ENCODE data around the gene CPEB4. TPM values are rescaled to one million over a fixed set of nuclear protein-coding genes. Genes with fewer than 3 reads are reported as not detected.

The CPEB4 gene
- total and polyA plus RNA-seq, 9 of the 15 experiments (the other 6 are each of a cell fraction or from before 2014, with no cell fraction given): 7.4 to 21.3 (median 12.4) TPM

DNA sequence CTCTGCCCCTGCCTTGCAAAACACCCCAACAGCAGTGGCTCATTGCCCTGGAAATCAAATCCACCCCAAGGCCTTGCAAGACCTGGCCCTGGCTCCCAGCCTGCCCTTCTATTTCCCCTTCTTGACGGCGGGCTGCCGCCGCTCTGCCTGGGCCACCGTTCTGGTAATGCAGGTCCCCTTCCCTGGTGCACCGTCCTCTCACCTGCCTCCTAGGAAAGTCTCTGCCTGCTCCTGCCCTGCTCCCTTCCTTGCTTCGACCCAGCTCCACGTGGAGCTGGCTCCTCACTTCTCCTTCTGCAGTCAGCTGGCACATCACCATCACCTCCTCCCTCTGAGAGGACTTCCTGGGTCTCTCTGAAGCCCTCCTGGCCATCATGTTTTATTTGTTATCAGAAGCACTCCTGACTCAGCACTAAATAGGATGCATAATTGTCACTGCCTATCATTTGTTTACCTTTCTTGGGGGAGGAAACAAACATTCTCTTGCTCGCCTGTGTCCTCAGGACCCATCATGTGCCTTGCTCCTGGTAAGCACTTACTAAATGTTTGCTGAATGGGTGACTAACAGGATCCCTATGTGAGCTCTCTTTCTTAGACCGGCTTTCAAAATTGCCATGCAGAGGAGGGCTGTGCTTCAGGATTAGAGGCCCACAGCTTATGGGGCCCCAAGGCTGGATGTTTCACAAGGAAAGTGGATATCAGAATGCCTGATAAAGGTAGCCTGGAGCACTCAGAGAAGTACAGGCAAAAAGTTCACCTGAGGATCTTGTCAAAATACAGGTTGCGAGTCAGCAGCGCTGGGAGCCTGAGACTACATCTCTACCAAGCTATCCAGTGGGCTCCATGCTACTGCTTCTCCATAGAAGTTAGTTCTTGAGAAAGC is 81.3 kb downstream of the CPEB4 start:
- peaks cover 28 to 34% of the 10 kb centered on the region in 2 experiments for H3K4me1 ChIP-seq (replicated peaks in 1 of 2; ENCODE audit: control insufficient read depth in 2 of 2, insufficient read depth in 2 of 2, low read length in 2 of 2)
- H3K4me2 ChIP-seq (ENCODE audit: insufficient read depth, low read length): peak overlapping the region; percentile 28; the same call in 1 of the 2 replicates
- in situ Hi-C loops (cut with MboI): loop anchor here (5.0 kb wide), 1 partner anchor 352 kb away; the partner anchor contains the start of gene BOD1
- DNase-seq (ENCODE audit: extremely low read depth in 1 of 4, low spot score in 3 of 4) (peak; percentile 31 to 47 (median 40)), FAIRE-seq (no peak), ATAC-seq (peak; percentile 2; the same call in 1 of the 3 replicates)
- POLR2A ChIA-PET: interaction anchor here (0.7 to 2.1 kb wide), 3 partner anchors 11 to 1008 kb away, joined by 3 to 9 read pairs (median 3); no protein-coding TSS in a partner anchor
- H3K27me3 ChIP-seq (ENCODE audit: control insufficient read depth in 2 of 2, insufficient read depth in 2 of 2, low read length in 2 of 2): no peaks in the 10 kb centered on the region
- no peaks in the 10 kb centered on the region for H4K20me1 ChIP-seq (replicated peaks; ENCODE audit: control insufficient read depth, insufficient read depth, low read length)
- WGBS (ENCODE audit: insufficient coverage, low coverage, missing lambda C conversion rate): 54% methylated on average over 12 of the region's 12 CpGs
- no peaks in the 10 kb centered on the region; the same call in 1 of the 2 replicates for H3K9me3 ChIP-seq (replicated peaks; ENCODE audit: control insufficient read depth, insufficient read depth, low read depth, low read length)
- intact Hi-C loops (cut with micrococcal nuclease): loop anchor here (5.0 kb wide), 2 partner anchors 42 to 132 kb away; no protein-coding TSS in a partner anchor
- BruUV-seq (replicated peaks): no TSS peak
- CTCF ChIA-PET (ENCODE audit: low intra/inter-chr PET ratio): interaction anchor here (5.4 kb wide), 1 partner anchor 352 kb away, joined by 66 read pairs; the partner anchor contains the start of gene BOD1
- H2AFZ ChIP-seq (ENCODE audit: low read depth, low read length): peak overlapping the region; percentile 76
- H3K9ac ChIP-seq (ENCODE audit: insufficient read depth in 1 of 2, low read depth in 2 of 2, low read length in 2 of 2): peak overlapping the region; percentile 16 to 24; a peak in 1 of 4 replicates
- no peaks in the 10 kb centered on the region for H3K9me1 ChIP-seq (ENCODE audit: control insufficient read depth, insufficient read depth, low read length)
- H3K27ac ChIP-seq (ENCODE audit: extremely low read depth, low read depth, low read length): peak overlapping the region; percentile 29; the same call in 1 of the 3 replicates
- H3K4me3 ChIP-seq: no peak overlapping the region
- no peaks in the 10 kb centered on the region for H3K36me3 ChIP-seq (ENCODE audit: control insufficient read depth, insufficient read depth, low read length)
- no peaks in the 10 kb centered on the region for H3K79me2 ChIP-seq (ENCODE audit: control insufficient read depth, insufficient read depth, low read length)
- TF ChIP-seq, protein P1, sequence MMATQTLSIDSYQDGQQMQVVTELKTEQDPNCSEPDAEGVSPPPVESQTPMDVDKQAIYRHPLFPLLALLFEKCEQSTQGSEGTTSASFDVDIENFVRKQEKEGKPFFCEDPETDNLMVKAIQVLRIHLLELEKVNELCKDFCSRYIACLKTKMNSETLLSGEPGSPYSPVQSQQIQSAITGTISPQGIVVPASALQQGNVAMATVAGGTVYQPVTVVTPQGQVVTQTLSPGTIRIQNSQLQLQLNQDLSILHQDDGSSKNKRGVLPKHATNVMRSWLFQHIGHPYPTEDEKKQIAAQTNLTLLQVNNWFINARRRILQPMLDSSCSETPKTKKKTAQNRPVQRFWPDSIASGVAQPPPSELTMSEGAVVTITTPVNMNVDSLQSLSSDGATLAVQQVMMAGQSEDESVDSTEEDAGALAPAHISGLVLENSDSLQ (IDR thresholded peaks at IDR 0.05): peak; percentile 48
- TF ChIP-seq, protein P2, sequence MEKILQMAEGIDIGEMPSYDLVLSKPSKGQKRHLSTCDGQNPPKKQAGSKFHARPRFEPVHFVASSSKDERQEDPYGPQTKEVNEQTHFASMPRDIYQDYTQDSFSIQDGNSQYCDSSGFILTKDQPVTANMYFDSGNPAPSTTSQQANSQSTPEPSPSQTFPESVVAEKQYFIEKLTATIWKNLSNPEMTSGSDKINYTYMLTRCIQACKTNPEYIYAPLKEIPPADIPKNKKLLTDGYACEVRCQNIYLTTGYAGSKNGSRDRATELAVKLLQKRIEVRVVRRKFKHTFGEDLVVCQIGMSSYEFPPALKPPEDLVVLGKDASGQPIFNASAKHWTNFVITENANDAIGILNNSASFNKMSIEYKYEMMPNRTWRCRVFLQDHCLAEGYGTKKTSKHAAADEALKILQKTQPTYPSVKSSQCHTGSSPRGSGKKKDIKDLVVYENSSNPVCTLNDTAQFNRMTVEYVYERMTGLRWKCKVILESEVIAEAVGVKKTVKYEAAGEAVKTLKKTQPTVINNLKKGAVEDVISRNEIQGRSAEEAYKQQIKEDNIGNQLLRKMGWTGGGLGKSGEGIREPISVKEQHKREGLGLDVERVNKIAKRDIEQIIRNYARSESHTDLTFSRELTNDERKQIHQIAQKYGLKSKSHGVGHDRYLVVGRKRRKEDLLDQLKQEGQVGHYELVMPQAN (IDR thresholded peaks at IDR 0.05; ENCODE audit: borderline replicate concordance): no peak; the same call in 1 of the 2 replicates
- no peak for TF ChIP-seq MXD1 (CRISPR knock-in tag; IDR thresholded peaks at IDR 0.05; ENCODE audit: borderline replicate concordance, poor library complexity, severe bottlenecking)
- TF ChIP-seq ZNF583 (CRISPR knock-in tag; IDR thresholded peaks at IDR 0.05): no peak
- no peak for TF ChIP-seq ZBTB2 (IDR thresholded peaks at IDR 0.05)
- TF ChIP-seq IRF2 (CRISPR knock-in tag; IDR thresholded peaks at IDR 0.05): no peak
- peak; percentile 82; the same call in 1 of the 2 replicates for TF ChIP-seq CTBP1 (IDR thresholded peaks at IDR 0.05; ENCODE audit: borderline replicate concordance)
- peak; percentile 82 for TF ChIP-seq NFE2 (IDR thresholded peaks at IDR 0.05; ENCODE audit: low read depth)
- TF ChIP-seq, protein P3, sequence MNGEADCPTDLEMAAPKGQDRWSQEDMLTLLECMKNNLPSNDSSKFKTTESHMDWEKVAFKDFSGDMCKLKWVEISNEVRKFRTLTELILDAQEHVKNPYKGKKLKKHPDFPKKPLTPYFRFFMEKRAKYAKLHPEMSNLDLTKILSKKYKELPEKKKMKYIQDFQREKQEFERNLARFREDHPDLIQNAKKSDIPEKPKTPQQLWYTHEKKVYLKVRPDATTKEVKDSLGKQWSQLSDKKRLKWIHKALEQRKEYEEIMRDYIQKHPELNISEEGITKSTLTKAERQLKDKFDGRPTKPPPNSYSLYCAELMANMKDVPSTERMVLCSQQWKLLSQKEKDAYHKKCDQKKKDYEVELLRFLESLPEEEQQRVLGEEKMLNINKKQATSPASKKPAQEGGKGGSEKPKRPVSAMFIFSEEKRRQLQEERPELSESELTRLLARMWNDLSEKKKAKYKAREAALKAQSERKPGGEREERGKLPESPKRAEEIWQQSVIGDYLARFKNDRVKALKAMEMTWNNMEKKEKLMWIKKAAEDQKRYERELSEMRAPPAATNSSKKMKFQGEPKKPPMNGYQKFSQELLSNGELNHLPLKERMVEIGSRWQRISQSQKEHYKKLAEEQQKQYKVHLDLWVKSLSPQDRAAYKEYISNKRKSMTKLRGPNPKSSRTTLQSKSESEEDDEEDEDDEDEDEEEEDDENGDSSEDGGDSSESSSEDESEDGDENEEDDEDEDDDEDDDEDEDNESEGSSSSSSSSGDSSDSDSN (IDR thresholded peaks at IDR 0.05; ENCODE audit: borderline replicate concordance in 1 of 2, low read depth in 2 of 2, low read length in 2 of 2): no peak
- TF ChIP-seq SOX6 (IDR thresholded peaks at IDR 0.05): peak; percentile 89
- peak; percentile 55 for TF ChIP-seq BHLHE40 (IDR thresholded peaks at IDR 0.05; ENCODE audit: low read length)
